MCF 10A (cell line): ENCODE measurements around the gene CLIC1. TPM values are rescaled to one million over a fixed set of nuclear protein-coding genes. Genes with fewer than 3 reads are reported as not detected.

Experiments used
- BruUV-seq: library from RNA; stranded (reverse); fragments of 400-500 nt; replicated peaks from 2 replicates; lab custom pipeline; 2021; lab: Mats Ljungman, UMichigan
- CTCF ChIA-PET: fragments of 300-600 bp; sonication (Branson Sonifier 250); formaldehyde crosslinking; extraction: SDS; loops from one replicate; lab custom pipeline; 2021; ENCODE audit warnings: antibody characterized with exemption, inconsistent platforms; lab: Yijun Ruan, JAX
- POLR2A ChIA-PET: fragments of 300-600, 350-650 bp; sonication (Branson Sonifier 250); formaldehyde crosslinking; extraction: SDS; loops from one replicate; lab custom pipeline; 2020; ENCODE audit warnings: antibody characterized with exemption, inconsistent platforms; lab: Yijun Ruan, JAX
- DNase-seq: peaks from one replicate; pipeline ENCODE4 v3.0.0-alpha.2; 2018; ENCODE audit not compliant: unreplicated experiment
- H3K27ac Mint-ChIP-seq: one replicate; pipeline ENCODE4 v1.8.0; 2022; ENCODE audit warnings: mild to moderate bottlenecking, low read depth, mixed read lengths; ENCODE audit not compliant: unreplicated experiment
- H3K27me3 Mint-ChIP-seq: one replicate; pipeline ENCODE4 v1.8.0; 2022; ENCODE audit warnings: mixed read lengths; ENCODE audit not compliant: insufficient read depth, unreplicated experiment
- H3K36me3 Mint-ChIP-seq: one replicate; pipeline ENCODE4 v1.8.0; 2022; ENCODE audit warnings: mild to moderate bottlenecking, moderate library complexity, mixed read lengths; ENCODE audit not compliant: insufficient read depth, unreplicated experiment
- H3K4me1 Mint-ChIP-seq: one replicate; pipeline ENCODE4 v1.8.0; 2022; ENCODE audit warnings: mixed read lengths; ENCODE audit not compliant: insufficient read depth, unreplicated experiment
- H3K4me3 Mint-ChIP-seq: one replicate; pipeline ENCODE4 v1.8.0; 2022; ENCODE audit warnings: mild to moderate bottlenecking, moderate library complexity, mixed read lengths; ENCODE audit not compliant: unreplicated experiment
- H3K9me3 Mint-ChIP-seq: one replicate; pipeline ENCODE4 v1.8.0; 2022; ENCODE audit warnings: mixed read lengths; ENCODE audit not compliant: unreplicated experiment
- CTCF ChIP-seq: fragments of 200-600 bp; IDR thresholded peaks from one replicate; pipeline ENCODE4 v1.8.0; 2022; ENCODE audit warnings: antibody characterized with exemption, mild to moderate bottlenecking; ENCODE audit not compliant: unreplicated experiment
- intact Hi-C: fragments of 100-400 bp; cut with micrococcal nuclease; formaldehyde crosslinking; loops from 2 replicates; pipeline ENCODE4 v1.14.1; 2022
- total RNA-seq: library from RNA; stranded (reverse); gene quantifications from 2 replicates; pipeline ENCODE4 v1.2.3, GENCODE V29; 2022

CLIC1 gene
- total RNA-seq, 1 experiment from 2014 or later, result 511 TPM

GRCh38 chr6:31715022-31715958 is 21.0 kb downstream of the CLIC1 start, which contains the start of gene LY6G6D:
TSS of gene LY6G6D (plus strand) at chr6:31715348. CDS start at chr6:31715356, 8 bp downstream.
- BruUV-seq, result no TSS peak
- H3K27me3 Mint-ChIP-seq, result no peaks in the 10 kb centered on the region
- ChIA-PET CTCF (interaction anchor here (0.7 to 1.2 kb wide), 4 partner anchors 12 to 55 kb away, joined by 3 to 4 read pairs (median 3); partner anchors contain the start of gene ABHD16A), POLR2A (interaction anchor here (0.7 to 2.1 kb wide), 4 partner anchors 12 to 19 kb away, joined by 3 to 8 read pairs (median 4); partner anchors contain the start of genes ABHD16A and DDAH2)
- TF ChIP-seq CTCF, result no peak
- intact Hi-C loops, result no loop called here
- no peak within 1 kb of the TSS for H3K27ac Mint-ChIP-seq
- no peak within 1 kb of the TSS for H3K4me3 Mint-ChIP-seq
- peaks cover 15% of the 10 kb centered on the region for H3K4me1 Mint-ChIP-seq
- DNase-seq, result no peak
- no peaks in the 10 kb centered on the region for H3K9me3 Mint-ChIP-seq
- H3K36me3 Mint-ChIP-seq, result no peaks in the 10 kb centered on the region

GRCh38 chr6:31713991-31714684 is 22.2 kb downstream of the CLIC1 start:
- Mint-ChIP-seq H3K27ac (no peak overlapping the region), H3K9me3 (no peaks in the 10 kb centered on the region), H3K4me3 (no peak overlapping the region), H3K27me3 (no peaks in the 10 kb centered on the region), H3K36me3 (no peaks in the 10 kb centered on the region), H3K4me1 (peaks cover 12% of the 10 kb centered on the region)
- ChIA-PET POLR2A (interaction anchor here (2.1 kb wide), 1 partner anchor 11 kb away, joined by 8 read pairs; the partner anchor contains the start of gene ABHD16A), CTCF (interaction anchor here (0.5 to 1.5 kb wide), 4 partner anchors 16 to 172 kb away, joined by 3 to 5 read pairs (median 4); partner anchors contain the start of gene DDAH2)
- intact Hi-C loops, result no loop called here
- no peak for DNase-seq
- TF ChIP-seq CTCF, result no peak
- no TSS peak for BruUV-seq

GRCh38 chr6:31713465-31713864 is 22.9 kb downstream of the CLIC1 start:
- Mint-ChIP-seq H3K4me1 (peaks cover 12% of the 10 kb centered on the region), H3K27me3 (no peaks in the 10 kb centered on the region), H3K36me3 (no peaks in the 10 kb centered on the region), H3K27ac (no peak overlapping the region), H3K9me3 (no peaks in the 10 kb centered on the region), H3K4me3 (no peak overlapping the region)
- no TSS peak for BruUV-seq
- no peak for DNase-seq
- CTCF ChIA-PET, result interaction anchor here (0.5 to 1.5 kb wide), 3 partner anchors 16 to 81 kb away, joined by 4 to 5 read pairs (median 4); partner anchors contain the start of gene DDAH2
- POLR2A ChIA-PET, result interaction anchor here (0.5 to 2.1 kb wide), 3 partner anchors 10 to 49 kb away, joined by 3 to 8 read pairs (median 5); partner anchors contain the start of genes ABHD16A and GPANK1
- intact Hi-C loops, result no loop called here
- TF ChIP-seq CTCF, result no peak
